CD8-positive, alpha-beta memory T cell (primary cell): ENCODE measurements around the gene LTA4H. TPM values are rescaled to one million over a fixed set of nuclear protein-coding genes. Genes with fewer than 3 reads are reported as not detected.

Source experiments
- CTCF ChIA-PET: fragments of 350-600 bp; sonication (Branson Sonifier 250); formaldehyde crosslinking; loops from one replicate; lab custom pipeline; 2021; ENCODE audit warnings: antibody characterized with exemption; lab: Charles Lee
- POLR2A ChIA-PET: fragments of 350-600 bp; sonication (Branson Sonifier 250); formaldehyde crosslinking; loops from one replicate; lab custom pipeline; 2021; ENCODE audit warnings: antibody characterized with exemption; lab: Charles Lee
- DNase-seq, 5 donors: peaks; one replicate each; pipeline versions ENCODE4 v3.0.0 to v3.0.0-alpha.2; 2020 to 2022; ENCODE audit warnings: mixed read lengths in 1 of 5
- H3K27ac ChIP-seq: one replicate; pipeline ENCODE4 v1.7.0; 2013; ENCODE audit warnings: low read depth, mild to moderate bottlenecking, low read length, moderate library complexity
- H3K27me3 ChIP-seq: 2 replicates; pipeline ENCODE4 v1.7.0; 2013; ENCODE audit warnings: low read length, mild to moderate bottlenecking; ENCODE audit not compliant: insufficient read depth, poor library complexity, severe bottlenecking
- H3K36me3 ChIP-seq: 2 replicates; pipeline ENCODE4 v1.7.0; 2013; ENCODE audit warnings: mild to moderate bottlenecking, low read length, moderate library complexity; ENCODE audit not compliant: insufficient read depth
- H3K4me1 ChIP-seq: 2 replicates; pipeline ENCODE4 v1.7.0; 2013; ENCODE audit warnings: mild to moderate bottlenecking, low read length, moderate library complexity; ENCODE audit not compliant: insufficient read depth
- H3K4me3 ChIP-seq: 2 replicates; pipeline ENCODE4 v1.7.0; 2013; ENCODE audit warnings: mild to moderate bottlenecking, low read length
- H3K9me3 ChIP-seq: 2 replicates; pipeline ENCODE4 v1.7.0; 2013; ENCODE audit warnings: mild to moderate bottlenecking, low read length
- H3K27ac Mint-ChIP-seq, 8 donors: one replicate each; pipeline ENCODE4 v1.8.0; 2020 to 2021; ENCODE audit warnings: mixed read lengths in 8 of 8, mild to moderate bottlenecking in 6 of 8, inconsistent platforms in 3 of 8, moderate library complexity in 3 of 8
- H3K27me3 Mint-ChIP-seq, 2 donors: one replicate each; pipeline ENCODE4 v1.8.0; 2020 to 2021; ENCODE audit warnings: mixed read lengths in 2 of 2, mild to moderate bottlenecking in 1 of 2, moderate library complexity in 1 of 2
- H3K36me3 Mint-ChIP-seq, 3 donors: one replicate each; pipeline ENCODE4 v1.8.0; 2020 to 2021; ENCODE audit warnings: mixed read lengths in 3 of 3, inconsistent platforms in 1 of 3, mild to moderate bottlenecking in 1 of 3
- H3K4me1 Mint-ChIP-seq, 3 donors: one replicate each; pipeline ENCODE4 v1.8.0; 2020 to 2021; ENCODE audit warnings: mixed read lengths in 3 of 3, inconsistent platforms in 1 of 3, mild to moderate bottlenecking in 1 of 3
- H3K4me3 Mint-ChIP-seq, 7 donors: one replicate each; pipeline ENCODE4 v1.8.0; 2020 to 2021; ENCODE audit warnings: mixed read lengths in 7 of 7, mild to moderate bottlenecking in 6 of 7, moderate library complexity in 4 of 7, inconsistent platforms in 2 of 7
- H3K9me3 Mint-ChIP-seq, 5 donors: one replicate each; pipeline ENCODE4 v1.8.0; 2020 to 2022; ENCODE audit warnings: mixed read lengths in 5 of 5, mild to moderate bottlenecking in 3 of 5, moderate library complexity in 2 of 5, inconsistent platforms in 1 of 5
- polyA plus RNA-seq: library from polyadenylated mRNA; unstranded; fragments of 300-500 nt; fragmentation: Illumina TruSeq; gene quantifications from one replicate; pipeline ENCODE4 v1.2.3, GENCODE V29; 2021
- total RNA-seq, 2 experiments: library from RNA; stranded (reverse); gene quantifications; one replicate each; pipeline ENCODE4 v1.2.3, GENCODE V29; 2021

Gene LTA4H
- total and polyA plus RNA-seq, 3 experiments from 2014 or later, result 58.8 to 63.7 (median 61.4) TPM

DNA sequence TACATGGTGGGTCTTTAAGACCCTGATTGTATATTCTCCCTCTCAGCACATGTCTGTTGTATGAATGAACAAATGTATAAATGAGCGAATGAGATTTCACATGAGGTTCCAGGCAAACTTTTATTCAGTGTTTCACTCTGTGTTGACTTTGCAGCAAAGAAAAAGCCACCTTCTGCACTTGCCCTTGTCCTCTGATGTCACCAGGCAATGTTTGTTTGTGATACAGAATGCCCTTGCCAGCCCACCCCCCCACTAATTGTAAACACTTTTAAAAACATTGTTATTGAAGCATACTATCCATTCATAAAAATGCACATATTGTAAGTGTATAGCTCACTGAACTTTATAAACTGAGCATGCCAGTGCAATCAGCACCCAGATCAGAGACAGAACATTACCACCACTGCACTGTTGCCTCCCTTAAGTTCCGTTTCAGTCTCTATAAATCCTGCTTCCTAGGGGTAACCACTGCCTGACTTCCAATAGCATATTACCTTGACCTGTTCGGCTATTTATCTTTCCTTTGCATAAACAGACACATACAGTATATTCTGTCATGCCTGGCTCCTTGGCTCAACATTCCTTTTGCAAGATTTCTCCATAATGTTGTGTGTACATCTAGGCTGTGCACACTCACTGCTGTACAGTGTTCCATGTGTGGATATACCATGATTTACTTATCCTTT lies 11.3 kb upstream of the LTA4H start:
- Mint-ChIP-seq H3K4me3 (peak overlapping the region in 3 of 7 donors; percentile 53 to 74 (median 61)), H3K4me1 (peaks cover 30 to 50% (median 41%) of the 10 kb centered on the region in 3 donors)
- POLR2A ChIA-PET, result interaction anchor here (0.6 to 1.2 kb wide), 2 partner anchors 11 to 464 kb away, joined by 3 to 4 read pairs; partner anchors contain the start of gene LTA4H

DNA sequence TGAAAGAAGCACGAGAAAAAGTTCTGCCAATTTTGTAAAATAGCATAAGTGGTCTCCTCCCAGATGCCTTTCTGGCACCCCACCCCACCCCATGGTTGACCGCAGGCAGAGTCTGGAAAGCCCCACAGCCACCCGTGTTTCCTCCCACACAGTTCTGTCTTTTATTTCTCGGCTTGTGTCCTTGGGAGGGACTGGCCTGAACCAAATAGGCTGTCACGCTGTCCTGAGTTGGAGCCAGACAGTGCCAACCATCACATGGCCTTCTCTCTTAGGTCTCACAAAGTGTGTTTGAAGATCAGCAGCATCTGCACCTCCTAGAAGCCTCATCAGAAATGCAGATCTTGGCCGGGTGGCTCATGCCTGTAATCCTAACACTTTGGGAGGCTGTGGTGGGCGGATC lies 10.2 kb upstream of the LTA4H start:
- no peaks in the 10 kb centered on the region for H3K9me3 ChIP-seq
- ChIA-PET POLR2A (no interaction called here), CTCF (no interaction called here)
- Mint-ChIP-seq H3K27ac (peak overlapping the region; percentile 59 to 94 (median 81)), H3K4me1 (peaks cover 30 to 50% (median 41%) of the 10 kb centered on the region in 3 donors), H3K27me3 (peaks cover 0 to 3% of the 10 kb centered on the region in 2 donors), H3K4me3 (peak overlapping the region in 3 of 7 donors; percentile 41 to 79 (median 42)), H3K9me3 (no peaks in the 10 kb centered on the region), H3K36me3 (no peaks in the 10 kb centered on the region)
- DNase-seq, result peak in 4 of 5 donors; percentile 13 to 55 (median 34)
- H3K4me3 ChIP-seq, result no peak overlapping the region
- H3K4me1 ChIP-seq, result peaks cover 35% of the 10 kb centered on the region
- H3K27ac ChIP-seq, result no peak overlapping the region
- H3K27me3 ChIP-seq, result no peaks in the 10 kb centered on the region
- no peaks in the 10 kb centered on the region for H3K36me3 ChIP-seq

More for the DNA sequence above, 11.3 kb upstream of the LTA4H start:
- Histone ChIP-seq H3K9me3 (no peaks in the 10 kb centered on the region), H3K27me3 (no peaks in the 10 kb centered on the region), H3K4me3 (no peak overlapping the region), H3K27ac (no peak overlapping the region), H3K4me1 (peaks cover 35% of the 10 kb centered on the region), H3K36me3 (no peaks in the 10 kb centered on the region)
- no peaks in the 10 kb centered on the region for H3K9me3 Mint-ChIP-seq
- H3K27ac Mint-ChIP-seq, result peak overlapping the region; percentile 34 to 95 (median 88)
- CTCF ChIA-PET, result interaction anchor here (1.5 kb wide), 1 partner anchor 11 kb away, joined by 6 read pairs; the partner anchor contains the start of gene LTA4H
- H3K36me3 Mint-ChIP-seq, result no peaks in the 10 kb centered on the region
- peaks cover 0 to 3% of the 10 kb centered on the region in 2 donors for H3K27me3 Mint-ChIP-seq
- no peak for DNase-seq

DNA sequence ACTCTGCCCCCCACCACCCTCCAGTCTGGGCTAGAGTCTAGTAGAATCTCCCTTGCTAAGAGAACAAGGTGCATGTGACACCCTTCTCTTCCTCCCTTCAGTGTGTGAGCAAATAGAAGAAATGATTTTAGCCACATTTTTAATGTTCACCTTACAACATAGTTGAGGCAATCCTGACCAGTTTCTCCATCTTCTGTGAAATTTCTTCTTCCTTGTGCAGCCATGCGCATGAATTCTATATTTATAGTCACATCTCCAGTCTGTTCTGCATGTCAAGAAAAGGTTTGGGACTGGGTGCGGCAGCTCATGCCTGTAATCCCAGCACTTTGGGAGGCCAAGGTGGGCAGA lies 9.5 kb upstream of the LTA4H start:
- Mint-ChIP-seq H3K9me3 (no peaks in the 10 kb centered on the region), H3K27ac (peak overlapping the region; percentile 7 to 87 (median 44)), H3K4me3 (peak overlapping the region in 2 of 7 donors; percentile 37 to 66), H3K36me3 (peaks cover 0 to under 1% (median 0%) of the 10 kb centered on the region in 3 donors), H3K4me1 (peaks cover 30 to 50% (median 41%) of the 10 kb centered on the region in 3 donors), H3K27me3 (peaks cover 0 to 3% of the 10 kb centered on the region in 2 donors)
- H3K4me1 ChIP-seq, result peaks cover 35% of the 10 kb centered on the region
- no peaks in the 10 kb centered on the region for H3K27me3 ChIP-seq
- no peak for DNase-seq
- H3K4me3 ChIP-seq, result no peak overlapping the region
- no peaks in the 10 kb centered on the region for H3K9me3 ChIP-seq
- CTCF ChIA-PET, result no interaction called here
- H3K27ac ChIP-seq, result no peak overlapping the region
- POLR2A ChIA-PET, result no interaction called here
- H3K36me3 ChIP-seq, result no peaks in the 10 kb centered on the region

DNA sequence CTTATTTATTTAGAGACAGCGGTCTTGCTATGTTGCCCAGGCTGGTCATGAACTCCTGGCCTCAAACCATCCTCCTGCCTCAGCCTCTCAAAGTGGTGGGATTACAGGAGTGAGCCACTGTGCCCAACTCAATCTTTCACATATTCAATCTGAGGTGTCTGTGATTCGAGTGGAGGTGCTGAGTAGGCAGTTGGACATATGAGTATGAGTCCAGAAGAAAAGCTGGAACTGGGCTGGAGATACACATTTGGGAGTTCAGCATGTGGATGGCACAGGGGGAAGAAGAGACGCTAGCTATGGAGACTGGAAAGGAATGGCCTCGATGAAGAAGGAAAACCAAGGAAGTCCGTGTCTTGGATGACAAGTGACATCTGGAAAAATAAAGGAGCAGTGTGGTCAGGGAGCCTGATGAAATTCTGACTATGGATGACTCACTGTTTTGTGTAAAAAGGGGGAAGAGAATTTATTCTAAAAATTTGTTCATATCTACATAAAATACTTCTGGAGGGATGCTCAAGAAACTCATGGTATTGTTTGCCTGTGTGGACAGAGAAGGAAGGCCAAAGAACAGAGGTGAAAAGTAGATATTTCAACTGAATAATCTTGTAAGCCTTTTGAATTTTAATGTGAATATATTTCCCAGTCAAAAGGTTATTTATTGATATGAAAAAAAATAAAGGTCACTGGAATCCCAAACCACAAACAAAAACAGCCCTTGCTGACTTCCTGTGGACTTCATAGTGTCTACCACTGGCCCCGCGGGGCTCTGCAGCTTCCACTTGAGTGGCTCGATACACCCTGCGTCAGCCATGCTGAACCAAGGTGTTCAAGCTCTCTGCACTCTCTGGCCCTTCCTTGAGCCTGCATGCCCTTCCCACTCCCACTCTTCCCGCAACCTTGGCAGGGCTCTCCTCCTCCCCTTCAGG lies 8.9 kb upstream of the LTA4H start:
- no peaks in the 10 kb centered on the region for H3K27me3 ChIP-seq
- H3K27me3 Mint-ChIP-seq, result peaks cover 0 to 3% of the 10 kb centered on the region in 2 donors
- no peaks in the 10 kb centered on the region for H3K9me3 ChIP-seq
- H3K27ac Mint-ChIP-seq, result peak overlapping the region; percentile 7 to 87 (median 44)
- H3K36me3 Mint-ChIP-seq, result peaks cover 0 to 2% (median 0%) of the 10 kb centered on the region in 3 donors
- H3K4me1 Mint-ChIP-seq, result peaks cover 30 to 50% (median 41%) of the 10 kb centered on the region in 3 donors
- no peak for DNase-seq
- H3K4me3 Mint-ChIP-seq, result peak overlapping the region in 2 of 7 donors; percentile 37 to 66
- peaks cover 35% of the 10 kb centered on the region for H3K4me1 ChIP-seq
- no peak overlapping the region for H3K27ac ChIP-seq
- POLR2A ChIA-PET, result no interaction called here
- CTCF ChIA-PET, result no interaction called here
- H3K36me3 ChIP-seq, result no peaks in the 10 kb centered on the region
- no peaks in the 10 kb centered on the region for H3K9me3 Mint-ChIP-seq
- no peak overlapping the region for H3K4me3 ChIP-seq

DNA sequence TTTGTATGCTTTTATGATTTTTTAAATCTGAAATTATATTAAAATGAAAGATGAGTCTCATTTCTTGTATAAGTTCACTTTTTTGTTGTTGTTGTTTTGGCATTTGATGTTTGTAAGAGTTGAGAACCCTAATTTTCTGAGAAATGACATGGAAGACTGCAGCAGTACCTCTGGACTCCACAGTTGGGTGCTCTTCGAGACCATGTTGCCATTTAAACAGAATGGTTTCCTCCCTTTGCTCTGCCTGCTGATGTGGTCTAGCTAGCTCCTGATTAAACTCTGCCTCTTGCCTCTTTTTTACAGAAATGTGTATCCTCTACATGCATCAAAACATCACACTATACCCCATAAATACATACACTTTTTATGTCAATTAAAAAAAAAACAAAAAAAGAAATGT lies 5.8 kb upstream of the LTA4H start:
- ChIA-PET POLR2A (no interaction called here), CTCF (interaction anchor here (0.6 to 1.2 kb wide), 2 partner anchors 169 to 174 kb away, joined by 3 to 4 read pairs; no protein-coding TSS in a partner anchor)
- H3K4me1 ChIP-seq, result peaks cover 13% of the 10 kb centered on the region
- peak overlapping the region in 1 of 8 donors; percentile 6 for H3K27ac Mint-ChIP-seq
- H3K27me3 ChIP-seq, result no peaks in the 10 kb centered on the region
- H3K4me3 Mint-ChIP-seq, result no peak overlapping the region
- H3K27ac ChIP-seq, result no peak overlapping the region
- H3K36me3 Mint-ChIP-seq, result peaks cover 0 to 2% (median 0%) of the 10 kb centered on the region in 3 donors
- H3K4me1 Mint-ChIP-seq, result peaks cover 10 to 24% (median 20%) of the 10 kb centered on the region in 3 donors
- no peak for DNase-seq
- H3K9me3 Mint-ChIP-seq, result no peaks in the 10 kb centered on the region
- H3K36me3 ChIP-seq, result no peaks in the 10 kb centered on the region
- H3K27me3 Mint-ChIP-seq, result peaks cover 0 to 2% of the 10 kb centered on the region in 2 donors
- no peak overlapping the region for H3K4me3 ChIP-seq
- no peaks in the 10 kb centered on the region for H3K9me3 ChIP-seq

DNA sequence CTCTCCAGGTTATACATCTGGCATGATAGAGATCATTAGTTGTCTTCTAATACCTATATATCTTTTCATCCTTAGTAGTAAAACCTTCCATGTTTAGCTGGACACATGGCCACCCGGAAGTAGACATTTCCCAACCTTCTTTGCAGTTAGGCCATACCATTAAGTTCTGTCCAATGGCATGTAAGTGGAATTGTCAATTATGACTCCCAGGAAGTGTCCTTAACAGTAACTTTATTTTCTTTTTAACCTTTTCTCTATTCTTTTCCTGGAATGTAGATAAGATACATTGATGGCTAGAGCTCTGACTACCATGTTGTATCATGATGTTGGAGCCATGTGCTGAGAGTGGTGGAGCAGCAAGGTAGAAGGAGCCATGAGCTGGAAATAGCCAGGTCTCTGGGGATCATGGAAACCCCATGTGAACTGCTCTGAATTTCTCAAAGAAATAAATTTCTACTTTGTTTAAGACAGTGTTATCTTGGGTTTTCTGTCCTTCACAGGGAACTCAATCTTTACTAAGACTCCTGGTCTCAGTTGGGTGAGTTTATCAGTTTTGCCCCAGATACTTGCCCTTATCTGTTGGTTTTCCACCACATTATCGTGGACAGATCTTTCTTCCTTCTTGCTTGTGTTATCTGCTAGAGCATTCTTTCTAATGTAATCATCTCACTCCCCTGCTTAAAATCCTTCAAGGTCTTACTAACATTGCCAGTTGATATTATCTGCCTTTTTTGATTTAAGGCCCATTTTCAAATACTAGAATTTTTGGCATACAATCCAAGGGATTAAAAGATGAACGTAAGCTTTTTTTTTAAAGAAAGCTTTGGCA lies 5.1 kb upstream of the LTA4H start:
- Mint-ChIP-seq H3K27me3 (peaks cover 0 to 2% of the 10 kb centered on the region in 2 donors), H3K4me3 (no peak overlapping the region), H3K9me3 (no peaks in the 10 kb centered on the region), H3K4me1 (peaks cover 8 to 19% (median 16%) of the 10 kb centered on the region in 3 donors), H3K27ac (peak overlapping the region in 1 of 8 donors; percentile 5), H3K36me3 (peaks cover 0 to 2% (median 0%) of the 10 kb centered on the region in 3 donors)
- no peak overlapping the region for H3K4me3 ChIP-seq
- no peak overlapping the region for H3K27ac ChIP-seq
- POLR2A ChIA-PET, result no interaction called here
- no peak for DNase-seq
- peaks cover 12% of the 10 kb centered on the region for H3K4me1 ChIP-seq
- no peaks in the 10 kb centered on the region for H3K9me3 ChIP-seq
- CTCF ChIA-PET, result interaction anchor here (0.6 to 1.2 kb wide), 2 partner anchors 170 to 174 kb away, joined by 3 to 4 read pairs; no protein-coding TSS in a partner anchor
- H3K27me3 ChIP-seq, result no peaks in the 10 kb centered on the region
- H3K36me3 ChIP-seq, result no peaks in the 10 kb centered on the region

DNA sequence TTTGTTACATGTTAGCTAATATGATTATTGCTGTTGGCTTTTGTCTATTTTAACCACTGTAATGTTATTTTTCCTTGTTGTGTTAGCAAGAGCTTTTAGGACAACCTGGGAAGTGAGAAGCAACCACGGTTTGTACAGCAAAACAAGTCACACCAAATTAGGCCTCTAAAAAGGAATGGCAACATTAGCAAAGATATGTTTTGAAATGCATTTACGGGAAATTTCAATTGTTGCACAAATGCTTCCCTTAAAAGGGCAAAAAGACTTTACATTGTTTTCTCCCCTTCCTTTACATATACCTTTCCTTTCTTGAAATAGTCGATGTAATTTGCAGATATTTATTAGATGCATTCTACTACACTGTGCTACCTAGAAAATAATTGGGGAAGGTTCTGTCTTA lies 4.1 kb upstream of the LTA4H start:
- Histone ChIP-seq H3K4me1 (peaks cover 10% of the 10 kb centered on the region), H3K36me3 (no peaks in the 10 kb centered on the region), H3K9me3 (no peaks in the 10 kb centered on the region), H3K4me3 (no peak overlapping the region), H3K27ac (no peak overlapping the region), H3K27me3 (no peaks in the 10 kb centered on the region)
- H3K4me1 Mint-ChIP-seq, result peaks cover 4 to 11% (median 8%) of the 10 kb centered on the region in 3 donors
- H3K36me3 Mint-ChIP-seq, result peaks cover 0 to 2% (median 0%) of the 10 kb centered on the region in 3 donors
- H3K27ac Mint-ChIP-seq, result peak overlapping the region in 1 of 8 donors; percentile 5
- H3K9me3 Mint-ChIP-seq, result no peaks in the 10 kb centered on the region
- no peak overlapping the region for H3K4me3 Mint-ChIP-seq
- no peak for DNase-seq
- POLR2A ChIA-PET, result no interaction called here
- CTCF ChIA-PET, result no interaction called here
- peaks cover 0 to 2% of the 10 kb centered on the region in 2 donors for H3K27me3 Mint-ChIP-seq
